Measurements from ENCODE around the gene TMEM131.

The TMEM131 gene

GRCh38 chr2:97994476-97994875 lies 1.3 kb downstream of the TMEM131 start:
- in situ Hi-C loops (cut with HindIII; ENCODE audit: low pct_unique_long_range_greater_than_20kb, low sequenced_read_pairs): no loop called here
- TF ChIP-seq JUND (IDR thresholded peaks at IDR 0.05; ENCODE audit: low read depth): no peak
- no peak for DNase-seq (ENCODE audit: low read depth in 1 of 2, low spot score in 1 of 2)

- no peak for DNase-seq (ENCODE audit: low read depth in 1 of 2, low spot score in 1 of 2)
- TF ChIP-seq JUND (IDR thresholded peaks at IDR 0.05; ENCODE audit: low read depth): no peak
- in situ Hi-C loops (cut with HindIII; ENCODE audit: low pct_unique_long_range_greater_than_20kb, low sequenced_read_pairs): no loop called here
These were observed 1.8 kb downstream of the TMEM131 start for GRCh38 chr2:97993926-97994325.

DNA sequence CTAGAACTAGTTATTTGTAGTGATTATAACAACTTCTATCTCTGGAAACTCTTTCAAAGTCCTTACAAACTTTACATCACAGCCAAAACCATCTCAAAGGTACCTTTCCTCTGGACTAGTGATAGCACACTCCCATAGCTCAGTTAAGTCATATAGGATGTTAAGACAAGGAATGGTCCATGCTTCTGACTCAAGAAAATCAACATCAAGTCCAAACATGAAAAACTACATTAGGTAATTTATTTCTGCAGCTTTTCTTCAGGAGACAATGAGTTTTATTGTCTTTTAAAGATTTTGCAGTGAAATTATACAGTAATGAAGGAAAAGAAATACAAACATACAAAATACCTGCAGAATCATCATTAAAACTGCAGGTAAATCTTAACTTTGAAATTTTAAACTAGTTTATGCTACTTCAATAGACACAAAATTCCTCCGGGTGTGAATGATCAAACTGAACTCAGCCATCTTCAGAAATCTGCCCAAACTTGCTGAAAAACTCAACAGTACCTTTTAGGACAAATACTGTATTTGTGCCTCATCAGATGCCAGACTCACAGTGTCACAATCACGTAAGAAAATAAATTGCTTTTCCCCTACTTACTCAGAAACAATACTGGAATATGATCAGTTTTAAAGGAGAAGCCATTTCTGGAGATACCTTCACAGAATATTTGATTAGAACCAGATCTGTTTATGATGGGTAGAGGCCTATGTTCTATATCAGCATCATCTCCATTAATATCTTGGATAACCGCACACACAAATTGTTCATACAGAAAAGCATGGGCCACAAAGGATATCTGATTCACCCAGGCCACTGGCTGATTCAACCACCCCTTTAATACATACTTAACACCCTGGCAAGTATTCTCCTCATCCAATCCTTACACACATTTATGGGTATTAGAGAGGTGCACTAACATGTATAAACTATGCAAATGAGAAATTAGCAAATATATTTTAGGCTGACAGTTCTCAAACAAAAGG lies 2.6 kb downstream of the TMEM131 start:
- no peak for DNase-seq (ENCODE audit: low read depth in 1 of 2, low spot score in 1 of 2)
- in situ Hi-C loops (cut with HindIII; ENCODE audit: low pct_unique_long_range_greater_than_20kb, low sequenced_read_pairs): no loop called here
- TF ChIP-seq JUND (IDR thresholded peaks at IDR 0.05; ENCODE audit: low read depth): no peak

DNA sequence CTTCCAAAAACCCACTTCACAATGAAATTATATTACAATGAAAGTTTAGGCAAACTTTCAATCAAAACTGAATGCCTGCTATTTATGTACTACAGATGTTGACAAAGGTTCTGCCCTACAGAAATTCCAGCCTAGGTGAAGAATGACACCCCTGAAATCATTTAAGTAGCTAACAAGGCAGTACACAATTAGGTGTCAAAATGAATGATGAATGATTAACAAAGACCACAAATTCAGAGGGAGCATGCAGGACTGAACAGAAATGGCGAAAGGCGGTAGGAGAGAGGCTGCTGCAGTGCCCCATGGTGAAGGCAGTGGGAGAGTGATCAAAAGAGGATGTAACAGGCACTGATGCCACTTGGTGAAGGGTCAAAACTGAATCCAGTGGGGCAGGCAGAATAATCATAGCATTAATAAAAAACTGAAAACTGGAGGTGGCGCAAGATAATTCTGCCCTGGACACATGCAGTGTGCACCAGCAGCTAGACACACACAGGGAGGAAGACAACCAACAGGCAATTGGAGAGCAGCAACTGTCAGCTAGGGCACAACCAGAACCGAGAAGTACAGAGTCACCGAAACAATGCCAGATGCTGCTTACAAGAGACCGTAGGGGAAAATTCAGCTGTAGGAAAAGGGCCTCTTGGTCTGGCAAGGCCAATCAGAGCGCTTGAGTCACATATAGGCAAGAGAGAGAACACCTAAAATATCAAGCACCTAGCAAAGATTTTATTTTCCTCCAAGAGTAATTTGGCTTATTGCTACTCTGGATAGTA lies 4.5 kb downstream of the TMEM131 start:
- no peak for TF ChIP-seq JUND (IDR thresholded peaks at IDR 0.05; ENCODE audit: low read depth)
- in situ Hi-C loops (cut with HindIII; ENCODE audit: low pct_unique_long_range_greater_than_20kb, low sequenced_read_pairs): no loop called here
- DNase-seq (ENCODE audit: low read depth in 1 of 2, low spot score in 1 of 2): no peak

DNA sequence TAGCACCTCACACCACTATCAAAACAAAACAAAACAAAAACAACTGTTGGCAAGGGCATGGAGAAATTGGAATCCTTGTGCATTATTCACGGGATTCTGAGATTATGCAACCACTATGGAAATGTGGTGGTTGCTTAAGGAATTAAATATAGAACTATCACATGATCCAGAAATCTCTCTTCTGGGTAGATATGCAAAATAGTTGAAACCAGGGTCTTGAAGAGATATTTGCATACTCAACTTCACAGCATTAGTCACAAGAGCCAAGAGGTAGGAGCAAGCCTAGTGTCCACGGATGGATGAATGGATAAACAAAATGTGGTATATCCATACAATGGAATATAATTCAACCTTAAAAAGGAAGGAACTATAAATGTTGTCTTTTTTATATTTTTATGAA lies 7.0 kb downstream of the TMEM131 start:
- no peak for TF ChIP-seq JUND (IDR thresholded peaks at IDR 0.05; ENCODE audit: low read depth)
- in situ Hi-C loops (cut with HindIII; ENCODE audit: low pct_unique_long_range_greater_than_20kb, low sequenced_read_pairs): no loop called here

GRCh38 chr2:97985998-97986397 lies 9.8 kb downstream of the TMEM131 start:
- in situ Hi-C loops (cut with HindIII; ENCODE audit: low pct_unique_long_range_greater_than_20kb, low sequenced_read_pairs): no loop called here
- DNase-seq (ENCODE audit: low read depth in 1 of 2, low spot score in 1 of 2): no peak
- no peak for TF ChIP-seq JUND (IDR thresholded peaks at IDR 0.05; ENCODE audit: low read depth)

More for the DNA sequence above, 7.0 kb downstream of the TMEM131 start:
- DNase-seq (ENCODE audit: low read depth in 1 of 2, low spot score in 1 of 2): no peak

- no peak for DNase-seq (ENCODE audit: low read depth in 1 of 2, low spot score in 1 of 2)
- no peak for TF ChIP-seq JUND (IDR thresholded peaks at IDR 0.05; ENCODE audit: low read depth)
- in situ Hi-C loops (cut with HindIII; ENCODE audit: low pct_unique_long_range_greater_than_20kb, low sequenced_read_pairs): no loop called here
These were observed 12.1 kb downstream of the TMEM131 start for GRCh38 chr2:97983698-97984097.

DNA sequence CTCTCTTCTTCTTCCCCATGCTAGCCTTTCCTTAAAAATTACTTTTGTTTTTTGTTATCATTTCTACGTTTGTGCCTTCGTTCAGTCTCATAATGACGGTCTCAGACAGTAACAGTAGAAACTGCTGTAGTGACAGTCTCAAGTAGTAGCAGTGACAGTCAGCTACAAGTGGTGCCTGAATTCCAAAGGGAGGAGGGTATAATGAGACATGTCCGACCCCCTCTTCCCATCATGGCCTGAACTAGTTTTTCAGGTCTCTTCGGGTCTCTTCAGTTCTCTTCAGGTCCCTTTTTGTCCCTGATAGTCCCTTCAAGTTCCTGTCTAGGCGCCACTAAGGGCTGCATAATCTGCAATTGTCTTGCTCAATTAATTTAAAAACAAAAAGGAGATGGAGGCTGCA lies 12.6 kb downstream of the TMEM131 start:
- DNase-seq (ENCODE audit: low read depth in 1 of 2, low spot score in 1 of 2): no peak
- in situ Hi-C loops (cut with HindIII; ENCODE audit: low pct_unique_long_range_greater_than_20kb, low sequenced_read_pairs): no loop called here
- TF ChIP-seq JUND (IDR thresholded peaks at IDR 0.05; ENCODE audit: low read depth): no peak

DNA sequence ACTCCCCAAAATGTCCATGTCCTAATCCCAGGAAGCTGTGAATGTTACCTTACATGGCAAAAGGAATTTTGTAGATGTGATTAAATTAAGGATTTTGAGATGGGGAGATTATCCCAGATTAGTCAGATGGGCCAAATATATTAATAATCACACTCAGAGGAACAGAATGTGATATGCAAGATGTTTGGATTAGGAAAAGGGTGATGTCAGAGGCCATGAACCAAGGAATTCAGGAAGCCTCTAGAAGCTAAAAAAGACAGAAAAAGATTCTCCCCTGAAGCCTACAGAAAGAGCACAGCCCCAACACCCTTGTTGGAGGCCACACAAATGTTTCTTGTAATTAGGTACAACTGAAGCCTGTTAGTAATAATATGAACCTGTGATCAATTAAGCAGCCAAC lies 13.1 kb downstream of the TMEM131 start:
- DNase-seq (ENCODE audit: low read depth in 1 of 2, low spot score in 1 of 2): no peak
- in situ Hi-C loops (cut with HindIII; ENCODE audit: low pct_unique_long_range_greater_than_20kb, low sequenced_read_pairs): no loop called here
- TF ChIP-seq JUND (IDR thresholded peaks at IDR 0.05; ENCODE audit: low read depth): no peak

DNA sequence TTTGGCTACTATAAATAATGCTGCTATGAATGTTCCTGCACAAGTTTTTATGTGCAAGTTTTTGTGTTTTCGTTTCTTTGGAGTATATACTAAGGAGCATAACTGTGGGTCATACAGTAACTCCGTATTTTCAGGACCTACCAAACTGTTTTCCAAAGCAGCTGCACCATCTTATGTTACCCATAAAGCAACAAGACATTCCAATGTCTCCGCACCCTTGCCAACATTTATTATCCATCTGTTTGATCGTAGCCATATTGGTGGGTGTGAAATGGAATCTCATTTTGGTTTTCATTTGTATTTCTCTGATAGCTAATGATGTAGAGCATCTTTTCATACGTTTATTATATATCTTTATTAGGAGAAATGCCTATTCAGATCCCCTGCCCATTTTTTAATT lies 13.8 kb downstream of the TMEM131 start:
- in situ Hi-C loops (cut with HindIII; ENCODE audit: low pct_unique_long_range_greater_than_20kb, low sequenced_read_pairs): no loop called here
- TF ChIP-seq JUND (IDR thresholded peaks at IDR 0.05; ENCODE audit: low read depth): no peak

GRCh38 chr2:97979904-97980303 lies 15.8 kb downstream of the TMEM131 start:
- DNase-seq (ENCODE audit: low read depth in 1 of 2, low spot score in 1 of 2): no peak
- no peak for TF ChIP-seq JUND (IDR thresholded peaks at IDR 0.05; ENCODE audit: low read depth)
- in situ Hi-C loops (cut with HindIII; ENCODE audit: low pct_unique_long_range_greater_than_20kb, low sequenced_read_pairs): no loop called here

More for the DNA sequence above, 13.8 kb downstream of the TMEM131 start:
- no peak for DNase-seq (ENCODE audit: low read depth in 1 of 2, low spot score in 1 of 2)

GRCh38 chr2:97974471-97974870 lies 21.3 kb downstream of the TMEM131 start:
- DNase-seq (ENCODE audit: low read depth in 1 of 2, low spot score in 1 of 2): no peak
- in situ Hi-C loops (cut with HindIII; ENCODE audit: low pct_unique_long_range_greater_than_20kb, low sequenced_read_pairs): no loop called here
- TF ChIP-seq JUND (IDR thresholded peaks at IDR 0.05; ENCODE audit: low read depth): no peak
